GM10847 (cell line): ENCODE data around the gene KPNA2.
"Not testable (repeated sequence)": the region's sequence is repeated elsewhere in the genome, so short reads cannot be mapped to it uniquely, and the experiment has no call there.

Source experiments
- POLR2A ChIP-seq: IDR thresholded peaks from 2 replicates; pipeline ENCODE4 v1.6.1; 2011; ENCODE audit not compliant: insufficient read length; ENCODE audit errors: extremely low read depth

The KPNA2 gene

DNA sequence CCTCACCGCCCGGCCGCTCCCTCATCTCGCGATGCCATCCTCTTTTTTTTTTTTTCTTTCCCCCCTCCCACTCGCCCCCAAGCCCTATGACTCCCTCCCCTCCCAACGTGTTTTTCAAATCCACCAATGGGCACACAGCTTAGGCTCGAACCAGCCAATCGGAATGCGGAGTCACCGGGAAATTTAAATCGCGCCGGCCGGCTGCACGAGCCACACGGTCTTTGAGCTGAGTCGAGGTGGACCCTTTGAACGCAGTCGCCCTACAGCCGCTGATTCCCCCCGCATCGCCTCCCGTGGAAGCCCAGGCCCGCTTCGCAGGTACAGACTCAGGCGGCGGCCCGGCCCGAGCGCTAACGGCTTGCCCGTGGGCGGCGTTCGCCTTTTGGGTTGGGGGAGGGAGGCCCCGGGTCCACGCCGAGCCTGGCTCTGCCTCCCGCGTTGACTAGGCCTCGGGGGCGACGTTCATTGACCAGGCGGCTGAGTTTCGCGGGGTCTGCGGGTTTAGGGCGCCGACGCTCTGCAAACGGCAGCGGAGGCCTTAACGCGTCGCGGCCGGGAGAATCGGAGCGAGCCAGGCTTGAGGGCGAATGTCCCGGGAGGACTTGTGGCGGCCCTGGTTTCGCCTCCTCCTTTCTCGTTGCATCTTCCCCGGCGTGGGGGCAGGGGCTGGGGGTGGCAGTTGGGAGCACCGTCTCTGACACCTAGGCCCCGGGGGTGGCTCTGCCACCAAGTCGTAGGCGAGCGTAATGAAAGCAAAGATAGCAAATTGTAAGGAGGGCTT is at the start of gene KPNA2:
Gene KPNA2 (plus strand): TSS at position 213 of the 781 bp plus-strand sequence. CDS start 1,398 bp downstream, outside the sequence.
- peak; percentile 87 for TF ChIP-seq POLR2A

DNA sequence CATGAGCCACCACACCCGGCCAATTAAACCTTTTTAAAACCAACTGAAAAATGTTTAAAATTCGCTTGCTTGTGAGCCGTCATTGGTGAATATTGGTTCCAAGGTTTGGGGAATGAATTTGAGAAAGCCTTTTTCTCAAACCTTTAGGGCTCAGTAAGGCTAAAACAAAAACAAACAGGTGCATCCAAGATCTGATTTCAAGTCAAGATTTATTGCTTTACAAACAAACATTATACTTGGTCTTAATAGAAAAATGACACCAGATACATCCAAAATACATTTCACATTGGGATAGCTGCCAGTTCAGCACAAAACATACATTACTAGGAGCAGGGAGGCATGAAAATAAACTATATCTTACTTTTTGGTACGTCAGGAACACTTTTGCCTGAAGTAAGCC is 44.6 kb upstream of the KPNA2 start:
- no peak for TF ChIP-seq POLR2A

DNA sequence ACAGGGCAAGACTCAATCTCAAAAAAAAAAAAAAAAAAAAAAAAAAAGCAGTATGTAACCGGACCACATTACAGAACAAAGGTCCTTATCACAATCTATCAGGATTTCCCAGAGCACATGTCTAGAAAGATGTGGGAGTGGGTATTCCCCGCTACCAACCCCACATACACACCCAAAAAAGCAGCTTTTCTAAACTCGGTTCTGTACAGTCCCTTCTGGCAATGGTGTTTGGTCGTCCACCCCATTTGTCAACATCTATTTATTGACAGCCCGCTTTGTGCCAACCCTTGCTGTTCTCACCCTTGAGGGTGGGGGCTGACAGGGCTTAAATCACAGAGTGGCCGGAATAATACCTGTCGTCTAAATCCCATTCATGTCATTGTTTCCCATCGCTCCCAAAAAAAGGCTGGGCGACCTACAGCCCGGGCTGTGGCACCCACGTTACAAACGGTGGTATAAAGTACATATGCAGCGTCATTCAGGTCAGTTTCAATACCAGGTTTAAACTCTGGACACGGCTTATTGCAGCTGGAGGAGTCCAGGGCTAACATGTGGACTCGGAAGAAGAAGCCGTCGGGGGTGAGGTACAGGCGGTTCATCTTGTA is 42.9 kb upstream of the KPNA2 start:
- TF ChIP-seq POLR2A = no peak

DNA sequence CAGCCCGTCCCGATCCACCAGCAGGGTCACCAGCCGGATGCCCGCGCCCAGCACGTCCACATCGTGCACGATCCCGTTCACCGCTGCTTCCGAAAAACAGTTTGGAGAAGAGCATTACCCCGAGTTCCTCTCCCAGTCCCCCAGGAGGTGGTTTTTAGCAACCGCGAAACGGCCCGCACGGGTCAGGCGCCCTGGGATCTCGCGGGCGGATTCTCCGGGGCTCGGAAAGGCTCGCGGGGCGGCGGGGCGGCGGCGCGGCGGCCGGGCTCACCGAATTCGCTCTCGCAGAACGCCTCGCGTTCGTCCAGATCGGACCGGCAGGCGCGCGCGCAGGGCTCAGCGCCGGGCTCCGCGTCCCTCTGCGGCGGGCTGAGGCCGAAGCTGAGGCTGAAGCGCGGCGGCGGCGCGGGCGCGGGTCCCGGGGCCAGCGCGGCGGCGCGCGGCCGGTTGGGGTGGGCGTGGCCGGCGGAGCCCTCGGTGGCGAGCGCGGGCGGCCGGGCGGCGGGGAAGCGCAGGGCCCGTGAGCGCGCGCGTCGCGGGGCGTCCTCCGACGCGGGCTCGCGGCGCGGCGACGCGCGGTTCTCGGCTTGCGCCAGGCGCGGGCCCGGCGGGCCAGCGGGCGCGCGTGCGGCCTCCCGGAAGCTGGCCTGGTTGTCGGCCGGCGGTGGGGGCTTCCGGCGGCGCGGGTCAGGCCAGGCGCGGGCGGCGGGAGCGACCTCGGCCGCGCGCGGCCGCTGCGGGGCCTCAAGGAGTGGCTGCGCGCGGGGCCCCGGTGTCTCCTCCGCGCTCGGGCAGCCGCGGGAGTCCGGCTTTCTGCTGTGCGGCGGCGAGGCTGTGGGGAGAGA is 42.2 kb upstream of the KPNA2 start:
- peak; percentile 5 for TF ChIP-seq POLR2A

DNA sequence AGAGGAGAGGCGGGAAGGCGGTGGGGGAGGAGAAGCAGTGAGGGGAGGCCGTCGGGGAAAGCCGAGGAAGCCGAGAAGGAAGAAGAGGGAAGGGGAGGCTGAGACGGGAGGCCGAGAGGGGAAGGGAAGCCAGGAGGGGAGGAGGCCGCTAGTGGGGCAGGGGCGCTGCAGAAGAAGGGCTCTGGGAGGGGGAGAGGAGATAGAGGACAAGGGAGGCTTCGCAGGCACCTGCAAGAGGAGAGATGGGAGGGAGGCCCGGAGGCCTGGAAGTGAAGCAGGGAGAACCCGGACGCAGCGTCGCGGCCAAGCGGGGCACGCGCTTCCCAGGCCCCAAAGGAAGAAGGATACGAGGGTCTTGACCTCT is 41.6 kb upstream of the KPNA2 start:
- TF ChIP-seq POLR2A = no peak

DNA sequence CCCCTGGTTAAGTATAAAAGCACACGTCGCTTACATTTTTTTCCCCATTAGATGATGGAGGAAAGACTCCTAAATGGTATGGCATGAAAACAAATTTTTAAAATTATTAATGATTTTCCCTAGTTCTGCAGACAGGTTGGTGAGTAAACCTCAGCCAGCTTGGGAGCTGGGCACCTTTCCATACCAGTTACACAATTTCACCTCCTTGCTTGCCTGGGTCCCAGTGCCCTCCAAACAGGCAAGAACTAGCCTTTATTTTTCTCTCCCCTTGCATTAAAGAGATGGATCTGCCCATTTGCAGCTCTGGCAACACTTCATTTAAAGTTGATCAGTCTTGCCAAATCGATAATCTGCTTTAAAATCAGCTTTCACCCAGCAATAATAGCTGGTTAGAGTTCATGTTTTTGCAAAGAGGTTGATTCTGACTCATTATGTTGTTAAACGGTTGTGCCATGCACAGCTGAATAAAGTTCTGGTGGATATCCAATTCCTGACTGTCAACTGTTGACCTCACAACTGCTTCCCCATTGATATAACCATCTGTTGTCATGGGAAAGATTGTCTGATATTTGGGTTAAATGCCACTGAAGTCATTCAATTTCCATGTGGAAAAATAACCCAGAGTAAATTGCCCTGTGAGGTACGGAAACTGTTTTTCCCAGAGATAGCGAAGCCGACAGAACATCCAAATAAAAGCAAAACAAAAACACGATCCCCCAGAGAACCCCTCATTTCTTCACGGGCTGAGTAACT is 40.5 kb upstream of the KPNA2 start:
- TF ChIP-seq POLR2A = no peak

DNA sequence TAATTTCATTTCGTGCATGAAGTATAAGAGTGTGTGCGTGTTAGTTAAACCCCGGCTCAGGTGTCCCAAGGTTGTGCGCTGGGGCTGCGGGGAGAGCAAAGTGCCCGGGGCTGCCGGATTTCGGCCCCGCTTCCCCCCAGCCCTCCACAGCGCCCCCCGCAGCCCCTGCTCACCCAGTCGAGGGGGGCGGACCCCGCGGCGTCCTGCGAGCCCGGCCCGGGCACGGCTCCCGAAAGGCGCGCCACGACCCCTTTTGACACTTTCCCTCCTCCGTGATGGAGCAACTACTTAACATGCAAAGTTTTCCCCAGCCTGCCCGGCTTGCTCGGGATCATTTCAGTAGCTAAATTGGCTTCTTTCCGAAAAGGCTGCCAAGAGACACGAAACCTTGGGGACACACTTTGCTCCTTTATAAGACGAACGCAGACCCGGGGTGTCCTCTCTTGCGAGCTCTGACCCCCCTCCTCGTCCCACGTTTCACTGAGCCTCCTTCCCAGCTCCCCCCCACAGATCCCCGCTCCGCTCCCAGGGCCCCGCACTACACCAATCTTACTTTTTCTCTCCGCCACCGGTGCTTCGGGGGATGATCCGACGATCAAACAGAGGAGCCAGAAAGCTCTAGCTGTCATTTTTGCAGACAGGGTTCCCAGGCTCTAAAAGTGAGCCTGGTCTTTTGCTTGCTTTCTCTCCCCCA is 39.8 kb upstream of the KPNA2 start:
- TF ChIP-seq POLR2A = no peak

DNA sequence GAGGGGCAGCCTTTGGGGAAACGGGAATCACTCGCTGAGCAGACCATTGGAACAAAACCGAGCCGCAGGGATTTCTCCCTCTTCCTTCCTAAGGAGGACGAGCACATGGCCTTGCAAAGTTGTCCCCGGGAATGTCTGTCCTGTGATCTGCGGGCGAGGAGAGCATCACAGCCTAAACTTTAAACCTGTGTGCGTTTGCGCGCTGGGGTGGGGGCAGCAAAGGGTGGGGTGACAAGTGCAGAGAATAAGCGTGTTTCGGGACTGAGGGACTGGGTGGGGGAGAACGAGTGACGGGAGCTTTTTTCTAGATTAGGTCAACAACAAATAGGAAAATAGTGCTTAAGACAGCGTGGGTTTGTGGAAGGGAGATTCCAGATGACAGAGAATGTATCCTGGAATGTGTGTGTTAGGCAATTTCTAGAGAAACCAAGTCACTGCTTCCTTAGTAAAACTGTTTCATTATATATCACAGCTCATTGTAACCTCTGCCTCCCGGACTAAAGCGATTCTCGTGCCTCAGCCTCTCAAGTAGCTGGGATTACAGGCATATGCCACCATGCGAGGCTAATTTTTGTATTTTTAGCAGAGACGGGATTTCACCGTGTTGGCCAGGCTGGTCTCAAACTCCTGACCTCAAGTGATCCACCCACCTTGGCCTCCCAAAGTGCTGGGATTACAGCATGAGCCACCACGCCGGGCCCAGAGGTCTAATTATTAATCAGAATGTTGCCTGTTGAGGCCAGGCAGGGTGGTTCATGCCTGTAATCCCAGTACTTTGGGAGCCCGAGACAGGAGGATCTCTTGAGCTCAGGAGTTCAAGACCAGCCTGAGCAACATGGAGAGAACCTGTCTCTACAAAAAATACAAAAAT is 39.0 kb upstream of the KPNA2 start, which contains the start of gene C17orf58:
Gene C17orf58 (minus strand): TSS at position 169 of the 871 bp plus-strand sequence. CDS start 271 bp downstream, outside the sequence.
- not testable (repeated sequence) for TF ChIP-seq POLR2A

DNA sequence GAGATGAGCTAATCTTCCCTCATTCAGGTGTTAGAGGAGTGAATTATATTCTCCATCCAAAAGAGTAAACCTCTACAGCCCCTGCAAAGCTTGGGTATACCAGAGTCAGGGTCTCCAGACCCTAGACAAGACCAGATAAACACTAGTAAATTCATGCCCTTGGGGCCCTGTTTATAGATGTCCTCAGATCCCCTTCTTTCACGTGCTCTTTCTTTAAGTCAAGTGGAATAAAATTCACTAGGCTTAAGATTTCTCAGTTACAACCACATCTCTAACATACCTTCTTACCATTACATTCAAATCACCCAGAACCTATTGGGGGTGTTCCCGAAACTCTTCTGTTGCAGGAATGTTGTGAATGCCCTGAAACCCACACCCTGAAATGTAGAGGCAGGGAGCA is 37.1 kb upstream of the KPNA2 start:
- no peak for TF ChIP-seq POLR2A

DNA sequence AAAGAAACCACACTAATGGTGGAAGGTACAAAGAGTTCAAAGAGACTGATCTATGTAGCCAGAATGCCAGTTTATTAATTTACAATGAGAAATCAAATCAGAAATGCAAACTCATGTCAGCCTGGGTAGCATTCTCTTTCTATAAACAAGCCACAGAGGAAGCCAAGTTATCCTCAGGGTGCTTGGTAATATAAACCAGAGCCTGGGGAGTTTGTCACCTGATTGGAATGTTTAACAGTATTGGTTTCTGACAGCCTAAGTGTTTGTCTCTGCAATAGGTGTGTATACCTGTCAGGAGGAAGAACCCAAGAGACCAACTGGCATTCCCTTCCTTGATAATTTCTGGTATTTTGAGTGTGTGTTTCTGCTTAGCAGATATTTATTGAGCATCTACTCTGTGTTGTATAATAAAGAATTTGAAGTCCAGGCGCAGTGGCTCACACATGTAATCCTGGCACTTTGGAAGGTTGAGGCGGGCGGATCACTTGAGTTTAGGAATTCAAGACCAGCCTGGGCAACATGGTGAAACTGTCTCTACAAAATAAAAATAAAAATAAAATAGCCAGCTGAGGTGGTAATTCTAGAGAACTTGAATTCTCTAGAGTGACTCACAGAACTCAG is 36.1 kb upstream of the KPNA2 start:
- no peak for TF ChIP-seq POLR2A

DNA sequence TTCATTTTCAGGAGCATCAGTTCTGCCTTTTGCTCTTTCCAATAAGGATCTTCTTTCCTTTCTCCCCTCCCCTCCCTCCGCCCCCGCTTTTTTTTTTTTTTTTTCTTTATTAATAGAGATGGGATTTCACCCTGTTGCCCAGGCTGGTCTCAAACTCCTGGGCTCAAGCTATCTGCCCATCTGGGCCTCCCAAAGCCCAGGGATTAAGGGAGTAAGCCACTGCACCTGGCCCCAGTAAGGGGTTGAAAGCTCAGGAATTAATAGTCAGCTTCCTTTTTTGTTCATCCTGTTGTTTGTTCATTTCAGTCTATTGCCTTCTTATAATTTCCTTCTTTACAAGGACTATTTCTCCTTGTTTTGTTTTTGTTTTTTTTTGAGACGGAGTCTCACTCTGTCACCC is 31.3 kb upstream of the KPNA2 start:
- TF ChIP-seq POLR2A = no peak

DNA sequence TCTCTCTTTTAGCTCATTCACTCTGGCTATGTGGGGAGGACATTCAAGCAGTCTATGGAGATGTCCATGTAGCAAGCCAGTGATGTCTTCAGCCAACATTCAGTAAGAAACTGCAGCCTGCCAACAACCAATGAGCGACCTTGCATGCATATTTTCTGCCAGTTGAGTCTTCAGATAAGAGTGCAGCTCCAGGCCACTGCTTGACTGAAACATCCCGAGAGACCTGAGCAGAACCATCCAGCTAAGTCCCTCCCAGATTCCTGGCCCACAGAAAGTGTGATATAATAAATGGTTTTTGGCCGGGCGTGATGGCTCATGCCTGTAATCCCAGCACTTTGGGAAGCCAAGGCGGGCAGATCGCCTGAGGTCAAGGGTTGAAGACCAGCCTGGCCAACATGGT is 28.7 kb upstream of the KPNA2 start:
- no peak for TF ChIP-seq POLR2A

DNA sequence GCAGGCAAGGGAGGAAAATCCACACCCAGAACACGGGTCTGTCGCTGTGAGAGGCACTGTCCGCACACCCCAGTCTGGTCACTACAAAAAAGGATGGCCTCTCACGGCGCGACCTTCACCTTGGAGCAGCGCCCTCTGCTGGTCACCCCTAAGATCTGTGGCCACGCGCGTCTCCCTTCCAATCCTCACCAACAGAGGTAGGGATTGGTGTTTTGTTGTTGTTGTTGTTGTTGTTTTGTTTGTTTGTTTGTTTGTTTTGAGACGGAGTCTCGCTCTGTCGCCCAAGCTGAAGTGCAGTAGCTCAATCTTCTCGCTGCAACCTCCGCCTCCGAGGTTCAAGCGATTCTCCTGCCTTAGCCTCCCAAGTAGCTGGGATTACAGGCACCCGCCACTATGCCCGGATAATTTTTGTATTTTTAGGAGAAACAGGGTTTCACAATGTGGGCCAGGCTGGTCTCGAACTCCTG is 24.3 kb upstream of the KPNA2 start:
- no peak for TF ChIP-seq POLR2A
